Measurements from ENCODE around the gene F2RL1.
"Not testable (repeated sequence)": the region's sequence is repeated elsewhere in the genome, so short reads cannot be mapped to it uniquely, and the experiment has no call there.

Gene F2RL1

GRCh38 chr5:76808141-76808691 lies 10.6 kb upstream of the F2RL1 start:
- no peak for DNase-seq

GRCh38 chr5:76809141-76809540 lies 9.7 kb upstream of the F2RL1 start:
- DNase-seq: no peak

DNA sequence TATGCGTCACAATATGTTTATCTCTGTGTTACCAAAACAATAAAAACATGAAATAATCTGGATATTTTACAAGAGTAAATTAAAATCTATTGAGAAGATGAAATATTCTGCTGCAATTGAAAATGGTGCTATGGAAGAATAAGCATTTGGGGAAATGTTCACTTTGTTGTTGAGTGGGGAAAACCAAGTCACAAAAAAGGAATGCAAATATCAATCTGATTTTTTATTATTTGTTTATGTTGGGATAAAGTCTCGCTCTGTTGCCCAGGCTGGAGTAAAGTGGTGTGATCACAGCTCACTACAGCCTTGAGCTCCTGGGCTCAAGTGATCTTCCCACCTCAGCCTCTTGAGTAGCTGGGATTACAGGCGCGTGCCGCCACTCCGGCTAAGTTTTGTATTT lies 8.6 kb upstream of the F2RL1 start:
- no peak for DNase-seq

GRCh38 chr5:76811214-76811613 lies 7.6 kb upstream of the F2RL1 start:
- no peak for DNase-seq

- not testable (repeated sequence) for DNase-seq
These were observed 6.6 kb upstream of the F2RL1 start for GRCh38 chr5:76812209-76812608.

GRCh38 chr5:76813982-76814562 lies 4.8 kb upstream of the F2RL1 start:
- no peak for DNase-seq

GRCh38 chr5:76816110-76816831 lies 2.6 kb upstream of the F2RL1 start:
- no peak for DNase-seq

GRCh38 chr5:76819851-76820525 lies 1.2 kb downstream of the F2RL1 start:
- DNase-seq: no peak

- no peak for DNase-seq
These were observed 1.7 kb downstream of the F2RL1 start for GRCh38 chr5:76820526-76820890.

DNA sequence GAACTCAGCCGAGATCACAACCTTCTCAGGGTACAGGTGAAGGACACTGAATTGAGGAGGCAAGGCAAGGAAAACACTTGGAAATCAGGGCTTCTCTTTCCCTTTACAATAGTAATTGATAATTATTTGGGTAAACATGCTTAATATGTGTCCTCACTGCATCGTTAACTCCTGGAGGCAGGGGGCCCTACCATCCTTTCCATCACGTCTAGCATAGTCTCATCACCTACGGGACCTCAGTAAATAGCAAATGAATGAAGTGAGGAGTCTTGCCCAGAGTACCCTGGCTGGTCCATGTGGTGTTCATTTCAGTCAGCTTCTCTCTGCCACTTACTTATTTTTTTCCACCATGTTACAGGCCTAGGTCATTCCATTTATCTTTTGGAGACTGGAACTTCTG lies 2.3 kb downstream of the F2RL1 start:
- no peak for DNase-seq

GRCh38 chr5:76822105-76822731 lies 3.4 kb downstream of the F2RL1 start:
- not testable (repeated sequence) for DNase-seq

GRCh38 chr5:76826416-76826815 lies 7.6 kb downstream of the F2RL1 start:
- not testable (repeated sequence) for DNase-seq

DNA sequence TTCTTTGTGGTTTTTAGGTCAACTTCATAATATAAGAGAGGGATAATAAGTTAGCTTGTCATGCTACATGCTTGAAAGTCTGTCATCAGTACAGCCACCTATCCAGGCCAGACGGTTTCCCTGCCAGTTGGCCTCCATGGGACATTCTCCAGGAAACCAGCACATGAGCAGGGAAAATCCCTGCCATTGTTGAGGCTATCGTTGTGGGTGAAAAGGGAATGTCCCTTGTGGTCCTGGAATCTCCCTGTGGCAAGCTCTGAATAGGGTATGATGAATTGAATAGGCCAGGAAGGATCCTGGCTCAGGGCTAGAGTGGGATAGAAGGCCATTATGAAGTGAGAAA lies 12.3 kb downstream of the F2RL1 start:
- no peak for DNase-seq

DNA sequence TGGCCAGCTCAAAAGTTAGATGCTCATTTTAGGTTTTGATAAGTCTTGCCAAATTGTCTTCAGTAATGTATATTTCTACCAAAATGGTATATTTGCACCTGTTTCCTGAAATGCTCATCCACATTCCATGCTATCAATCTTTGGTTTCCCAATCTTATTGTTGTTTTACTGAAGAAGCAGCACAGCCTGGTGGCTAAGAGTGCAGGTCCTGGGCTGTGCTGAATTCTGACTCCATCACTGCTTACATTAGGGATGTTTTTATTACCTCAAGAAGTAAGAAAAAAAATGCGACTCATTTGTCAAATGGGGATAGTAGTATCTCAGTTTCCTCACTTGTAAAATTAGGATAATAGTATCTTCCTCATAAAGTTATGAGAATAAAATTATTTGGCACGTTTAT lies 17.4 kb downstream of the F2RL1 start:
- DNase-seq: no peak

DNA sequence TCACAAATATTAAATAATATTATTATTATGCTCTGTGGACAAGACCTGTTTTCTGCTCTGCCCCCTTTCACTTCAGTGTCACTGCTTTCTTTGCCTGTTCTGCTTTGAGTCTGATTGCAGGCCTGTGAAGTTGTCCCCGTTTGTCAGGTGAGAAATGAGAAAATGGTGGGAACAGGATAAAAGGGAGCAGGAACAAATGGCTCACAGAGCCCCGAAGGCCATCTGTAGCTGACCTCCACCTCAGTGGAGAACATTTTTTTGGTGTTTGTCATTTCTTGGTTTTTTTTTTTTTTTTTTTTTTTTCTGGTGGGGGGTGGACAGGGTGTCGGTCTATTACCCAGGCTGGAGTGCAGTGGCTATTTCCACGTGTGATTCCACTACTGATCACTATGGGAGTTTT lies 17.8 kb downstream of the F2RL1 start:
- DNase-seq: no peak

DNA sequence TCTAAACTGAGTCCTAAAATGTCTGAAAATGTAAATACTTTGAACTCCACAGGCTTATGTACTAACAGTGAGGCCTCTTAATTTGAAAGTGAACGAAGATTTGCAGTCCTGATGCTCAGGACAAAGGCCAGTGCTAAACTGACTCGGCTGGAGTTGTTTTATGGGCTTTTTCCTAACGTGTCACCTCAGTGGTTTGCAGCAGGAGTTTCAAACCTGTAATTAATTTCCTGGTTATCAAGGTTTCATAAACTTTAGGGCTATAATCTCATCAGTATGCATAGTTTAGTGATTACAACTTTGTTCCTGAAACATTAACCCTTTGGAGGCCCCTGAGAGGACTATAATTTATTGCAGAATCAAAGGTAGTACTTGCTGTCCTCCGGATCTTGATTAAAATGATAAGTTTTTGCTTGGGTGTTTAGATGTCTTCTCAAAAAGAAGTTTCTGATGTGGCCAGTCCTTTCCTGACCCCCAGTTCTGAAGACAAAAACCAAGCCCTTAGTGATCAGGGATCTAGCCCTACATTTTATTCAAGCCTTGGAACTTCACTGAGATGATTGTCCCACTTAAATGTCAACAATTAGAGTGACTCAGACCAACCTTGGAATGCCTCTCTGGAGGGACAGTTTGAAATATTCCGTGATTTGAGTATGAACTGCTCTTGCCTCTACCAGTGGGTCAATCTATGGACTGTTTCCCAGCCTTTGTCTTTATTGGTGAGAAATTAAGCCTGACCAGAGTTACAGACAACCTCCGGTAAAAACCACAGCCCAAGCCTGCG lies 19.8 kb downstream of the F2RL1 start:
- no peak for DNase-seq

DNA sequence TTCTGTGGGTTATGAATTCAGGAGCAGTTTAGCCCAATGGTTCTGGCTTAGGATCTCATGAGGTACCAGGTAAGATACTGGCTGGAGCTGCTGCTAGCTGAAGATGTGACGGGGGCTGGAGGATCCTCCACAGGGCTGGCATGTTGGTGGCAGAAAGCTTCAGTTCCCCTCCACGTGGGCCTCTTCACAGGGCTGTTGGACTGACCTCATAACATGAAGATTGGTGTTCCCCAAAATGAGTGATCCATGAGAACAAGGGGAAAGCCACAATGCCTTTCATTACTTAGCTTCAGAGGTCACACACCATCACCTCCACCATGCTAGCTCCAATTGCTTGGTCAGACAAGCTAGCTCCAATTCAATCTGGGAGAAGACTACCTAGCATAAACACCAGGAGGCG lies 22.5 kb downstream of the F2RL1 start:
- DNase-seq: no peak

DNA sequence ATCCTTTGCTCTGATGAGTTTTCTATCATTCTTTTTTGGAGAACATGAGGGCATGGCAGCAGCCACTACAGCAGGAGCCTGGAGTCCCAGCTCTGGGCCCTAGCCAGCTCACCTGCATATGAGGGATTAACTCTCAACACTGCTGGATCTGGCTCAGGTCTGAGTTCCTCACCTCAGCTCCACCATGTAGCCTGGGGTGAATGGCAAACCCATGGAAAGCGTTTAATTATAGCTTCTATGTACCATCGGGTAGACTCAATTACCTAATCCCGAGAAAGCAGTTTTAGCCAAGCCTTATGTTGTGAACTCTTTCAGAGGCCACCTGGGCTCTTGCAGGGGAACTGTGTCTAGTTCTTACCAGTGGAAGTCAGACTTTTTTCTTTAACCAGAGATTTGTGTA lies 27.1 kb downstream of the F2RL1 start:
- DNase-seq: no peak

GRCh38 chr5:76849419-76850291 lies 30.8 kb downstream of the F2RL1 start, which contains the start of gene S100Z:
S100Z (plus strand) TSS chr5:76850014; CDS start chr5:76875360, 25,346 bp downstream.
- DNase-seq: no peak

- DNase-seq: no peak
These were observed 31.8 kb downstream of the F2RL1 start for GRCh38 chr5:76850543-76851145.

GRCh38 chr5:76851728-76852369 lies 33.0 kb downstream of the F2RL1 start:
- DNase-seq: no peak

All from NCI-H146 (cell line).